ENCODE results near the gene ITGB2. TPM values are rescaled to one million over a fixed set of nuclear protein-coding genes. Genes with fewer than 3 reads are reported as not detected.

Gene ITGB2
- total RNA-seq, 1 donor from 2014 or later: 35.1 TPM

DNA sequence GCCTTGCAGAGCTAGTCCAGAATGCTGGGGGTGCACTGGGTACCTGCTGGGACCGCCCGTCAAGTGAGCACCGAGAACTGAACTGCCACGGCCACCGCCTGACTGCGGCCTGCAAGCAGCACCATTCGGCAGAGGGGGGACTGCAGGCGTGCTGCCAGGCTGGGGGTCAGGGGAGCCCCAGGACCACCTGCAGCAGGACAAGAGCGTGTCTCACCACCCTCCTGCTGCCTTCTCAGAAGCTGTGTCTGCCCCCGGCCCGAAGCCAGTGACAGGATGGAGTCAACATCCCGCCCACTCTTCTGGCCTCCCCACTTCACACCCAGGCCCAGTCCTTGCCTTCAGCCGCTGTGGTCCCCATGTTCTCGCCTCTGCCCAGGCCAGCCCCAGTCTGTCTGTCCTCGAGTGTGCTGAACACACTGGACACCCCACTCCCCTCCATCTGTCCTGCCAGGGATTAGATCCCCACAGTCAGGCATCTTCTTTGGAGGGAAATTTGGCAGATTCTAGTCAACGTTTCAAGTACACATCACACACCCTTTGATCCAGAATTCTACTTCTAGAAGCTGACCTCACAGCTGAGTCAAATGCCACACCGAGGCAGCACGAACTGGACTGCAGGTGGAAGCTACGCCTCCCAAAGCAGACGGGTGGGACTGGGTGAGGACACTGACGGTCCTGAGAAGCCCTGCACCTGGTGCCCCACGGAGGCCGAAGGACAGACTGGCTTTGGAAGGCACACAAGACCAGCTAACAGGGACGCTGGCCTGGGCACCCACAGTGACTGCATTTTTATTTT, 73.2 kb downstream of the ITGB2 start:
- Histone ChIP-seq H3K9me3 (no peaks in the 10 kb centered on the region), H3K27ac (no peak overlapping the region), H3K36me3 (peaks cover 0 to 29% of the 10 kb centered on the region in 2 donors), H3K27me3 (no peaks in the 10 kb centered on the region), H3K4me3 (no peak overlapping the region), H3K4me1 (peaks cover 22% of the 10 kb centered on the region)
- intact Hi-C loops (cut with DNase I): no loop called here
- no peak for DNase-seq (ENCODE audit: extremely low spot score in 2 of 2)
- TF ChIP-seq, protein P1, sequence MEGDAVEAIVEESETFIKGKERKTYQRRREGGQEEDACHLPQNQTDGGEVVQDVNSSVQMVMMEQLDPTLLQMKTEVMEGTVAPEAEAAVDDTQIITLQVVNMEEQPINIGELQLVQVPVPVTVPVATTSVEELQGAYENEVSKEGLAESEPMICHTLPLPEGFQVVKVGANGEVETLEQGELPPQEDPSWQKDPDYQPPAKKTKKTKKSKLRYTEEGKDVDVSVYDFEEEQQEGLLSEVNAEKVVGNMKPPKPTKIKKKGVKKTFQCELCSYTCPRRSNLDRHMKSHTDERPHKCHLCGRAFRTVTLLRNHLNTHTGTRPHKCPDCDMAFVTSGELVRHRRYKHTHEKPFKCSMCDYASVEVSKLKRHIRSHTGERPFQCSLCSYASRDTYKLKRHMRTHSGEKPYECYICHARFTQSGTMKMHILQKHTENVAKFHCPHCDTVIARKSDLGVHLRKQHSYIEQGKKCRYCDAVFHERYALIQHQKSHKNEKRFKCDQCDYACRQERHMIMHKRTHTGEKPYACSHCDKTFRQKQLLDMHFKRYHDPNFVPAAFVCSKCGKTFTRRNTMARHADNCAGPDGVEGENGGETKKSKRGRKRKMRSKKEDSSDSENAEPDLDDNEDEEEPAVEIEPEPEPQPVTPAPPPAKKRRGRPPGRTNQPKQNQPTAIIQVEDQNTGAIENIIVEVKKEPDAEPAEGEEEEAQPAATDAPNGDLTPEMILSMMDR (IDR thresholded peaks at IDR 0.05): no peak
- TF ChIP-seq POLR2AphosphoS5 (IDR thresholded peaks at IDR 0.05; ENCODE audit: insufficient read depth in 1 of 2, low read depth in 1 of 2): no peak
- no peak for TF ChIP-seq POLR2A (IDR thresholded peaks at IDR 0.05)

DNA sequence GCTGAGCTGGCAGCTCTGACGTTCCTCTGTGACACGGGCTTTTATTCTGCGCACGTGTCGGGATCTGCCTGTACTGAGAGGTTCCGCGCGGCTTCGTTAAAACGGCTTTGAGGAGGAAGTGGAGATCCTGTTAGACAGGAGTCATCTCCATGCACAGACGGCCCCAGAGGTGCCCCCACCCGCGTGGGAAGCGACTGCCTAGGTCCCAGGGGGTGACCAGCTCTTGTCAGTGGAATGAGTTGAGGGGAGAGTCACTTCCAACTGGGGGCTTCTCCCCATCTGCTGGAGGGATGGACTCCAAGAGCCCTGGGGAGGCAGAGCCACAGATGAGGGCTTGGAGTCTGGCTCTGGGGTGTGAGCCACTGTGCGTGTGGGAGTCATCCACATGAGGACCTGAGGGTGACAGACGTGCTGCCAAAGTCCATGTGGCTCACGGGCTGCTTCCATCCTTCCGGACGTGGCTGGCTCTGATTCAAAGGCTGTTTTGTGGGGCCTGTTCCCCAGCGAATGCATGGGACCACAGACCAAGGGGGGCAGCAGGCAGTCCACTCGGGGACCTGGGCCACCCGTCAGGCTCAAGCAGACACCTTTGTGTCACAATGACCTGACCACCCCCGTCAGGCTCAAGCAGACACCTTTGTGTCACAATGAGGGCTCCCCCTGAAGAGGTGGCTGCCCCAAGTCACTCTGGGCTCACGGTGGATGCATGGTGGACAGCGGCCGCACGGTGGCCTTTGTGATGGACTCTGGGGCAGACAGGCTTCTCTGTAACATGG, 74.0 kb downstream of the ITGB2 start:
- DNase-seq (ENCODE audit: extremely low spot score in 2 of 2): no peak
- intact Hi-C loops (cut with DNase I): no loop called here
- Histone ChIP-seq H3K4me1 (peaks cover 22% of the 10 kb centered on the region), H3K4me3 (peak overlapping the region; percentile 36 to 43), H3K36me3 (peaks cover 0 to 29% of the 10 kb centered on the region in 2 donors), H3K9me3 (no peaks in the 10 kb centered on the region), H3K27me3 (no peaks in the 10 kb centered on the region), H3K27ac (no peak overlapping the region)
- TF ChIP-seq, protein P1 (IDR thresholded peaks at IDR 0.05): no peak
- no peak for TF ChIP-seq POLR2AphosphoS5 (IDR thresholded peaks at IDR 0.05; ENCODE audit: insufficient read depth in 1 of 2, low read depth in 1 of 2)
- no peak for TF ChIP-seq POLR2A (IDR thresholded peaks at IDR 0.05)

DNA sequence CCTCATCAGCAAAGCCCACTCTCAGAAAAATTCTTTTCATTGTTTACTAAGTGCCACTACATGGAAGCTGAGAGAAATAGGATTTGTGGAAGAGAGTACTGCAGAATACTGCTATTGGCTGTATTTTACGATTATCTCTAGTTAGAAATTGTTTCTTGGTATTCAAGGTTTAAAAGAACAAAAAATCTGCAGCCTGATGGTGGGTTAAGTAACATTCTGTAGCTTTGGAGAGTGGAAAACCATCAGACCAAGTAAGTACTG, 74.5 kb downstream of the ITGB2 start:
- TF ChIP-seq POLR2AphosphoS5 (IDR thresholded peaks at IDR 0.05; ENCODE audit: insufficient read depth in 1 of 2, low read depth in 1 of 2) (no peak), POLR2A (IDR thresholded peaks at IDR 0.05) (no peak)
- TF ChIP-seq, protein P1 (IDR thresholded peaks at IDR 0.05): no peak
- no peak overlapping the region for H3K27ac ChIP-seq
- no peaks in the 10 kb centered on the region for H3K9me3 ChIP-seq
- intact Hi-C loops (cut with DNase I): no loop called here
- H3K27me3 ChIP-seq: no peaks in the 10 kb centered on the region
- no peak for DNase-seq (ENCODE audit: extremely low spot score in 2 of 2)
- H3K4me3 ChIP-seq: peak overlapping the region; percentile 36 to 43
- H3K4me1 ChIP-seq: peaks cover 22% of the 10 kb centered on the region
- H3K36me3 ChIP-seq: peaks cover 0 to 27% of the 10 kb centered on the region in 2 donors

DNA sequence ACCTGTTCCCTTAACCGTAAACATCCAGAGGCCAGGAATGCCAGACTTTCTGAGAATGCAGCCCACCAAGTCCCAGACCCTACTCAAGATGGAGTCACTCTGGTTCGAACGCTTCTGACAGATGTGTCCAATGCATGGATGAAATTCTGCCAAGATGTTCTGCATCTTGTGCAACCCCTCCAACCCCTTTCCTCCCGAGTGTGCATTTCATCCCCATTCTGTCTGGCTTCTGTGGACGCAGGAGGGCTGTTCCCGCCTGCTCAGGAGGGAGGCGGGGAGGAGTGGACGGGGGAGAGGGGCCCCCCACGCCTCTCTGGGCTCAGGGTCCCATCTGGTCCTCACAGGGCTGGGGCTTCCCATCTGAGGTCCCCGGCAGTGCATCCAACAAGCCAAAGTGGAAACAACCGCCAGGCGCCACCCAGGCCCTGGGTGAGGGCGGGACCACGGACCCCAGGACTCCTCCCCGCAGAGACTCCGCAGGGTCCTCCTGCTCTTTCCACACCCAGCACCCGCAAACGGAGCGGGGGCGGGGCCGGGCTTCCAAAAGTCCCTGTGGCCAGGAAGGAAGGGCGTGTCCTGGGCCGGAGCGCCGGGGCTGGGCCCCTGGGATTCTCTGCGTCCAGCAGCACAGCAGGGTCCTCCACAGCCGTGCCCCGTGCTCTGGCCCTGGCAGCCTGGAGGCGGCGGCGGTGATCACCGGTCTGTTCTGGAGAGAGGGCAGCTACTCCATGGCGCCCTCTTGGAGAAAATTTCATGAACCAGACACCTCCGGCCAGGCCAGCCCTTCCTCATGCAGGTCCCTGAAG, 75.1 kb downstream of the ITGB2 start:
- Histone ChIP-seq H3K4me1 (peaks cover 22% of the 10 kb centered on the region), H3K27me3 (no peaks in the 10 kb centered on the region), H3K9me3 (no peaks in the 10 kb centered on the region), H3K36me3 (peaks cover 0 to 23% of the 10 kb centered on the region in 2 donors), H3K4me3 (peak overlapping the region; percentile 36 to 43), H3K27ac (no peak overlapping the region)
- DNase-seq (ENCODE audit: extremely low spot score in 2 of 2): no peak
- TF ChIP-seq POLR2A (IDR thresholded peaks at IDR 0.05) (no peak), POLR2AphosphoS5 (IDR thresholded peaks at IDR 0.05; ENCODE audit: insufficient read depth in 1 of 2, low read depth in 1 of 2) (peak in 1 of 2 donors; percentile 2)
- TF ChIP-seq, protein P1 (IDR thresholded peaks at IDR 0.05): no peak
- intact Hi-C loops (cut with DNase I): no loop called here
